ENCODE results near the gene DISC1.

Gene DISC1

GRCh38 chr1:231971397-231972110, 345.0 kb downstream of the DISC1 start:
- in situ Hi-C loops (cut with HindIII; ENCODE audit: low sequenced_read_pairs), result no loop called here

- in situ Hi-C loops (cut with HindIII; ENCODE audit: low sequenced_read_pairs), result no loop called here
These were observed 345.5 kb downstream of the DISC1 start for GRCh38 chr1:231972111-231972445.

GRCh38 chr1:231973830-231974229, 347.2 kb downstream of the DISC1 start:
- in situ Hi-C loops (cut with HindIII; ENCODE audit: low sequenced_read_pairs), result no loop called here

GRCh38 chr1:231976231-231976630, 349.6 kb downstream of the DISC1 start:
- in situ Hi-C loops (cut with HindIII; ENCODE audit: low sequenced_read_pairs), result no loop called here

- in situ Hi-C loops (cut with HindIII; ENCODE audit: low sequenced_read_pairs), result no loop called here
These were observed 355.1 kb downstream of the DISC1 start for GRCh38 chr1:231981675-231982074.

GRCh38 chr1:231982871-231983587, 356.4 kb downstream of the DISC1 start:
- in situ Hi-C loops (cut with HindIII; ENCODE audit: low sequenced_read_pairs), result no loop called here

GRCh38 chr1:231983588-231984193, 357.1 kb downstream of the DISC1 start:
- in situ Hi-C loops (cut with HindIII; ENCODE audit: low sequenced_read_pairs), result no loop called here

- in situ Hi-C loops (cut with HindIII; ENCODE audit: low sequenced_read_pairs), result no loop called here
These were observed 358.9 kb downstream of the DISC1 start for GRCh38 chr1:231985296-231986023.

GRCh38 chr1:231986631-231987336, 360.2 kb downstream of the DISC1 start:
- in situ Hi-C loops (cut with HindIII; ENCODE audit: low sequenced_read_pairs), result no loop called here

GRCh38 chr1:231990388-231990787, 363.8 kb downstream of the DISC1 start:
- in situ Hi-C loops (cut with HindIII; ENCODE audit: low sequenced_read_pairs), result no loop called here

- in situ Hi-C loops (cut with HindIII; ENCODE audit: low sequenced_read_pairs), result no loop called here
These were observed 364.6 kb downstream of the DISC1 start for GRCh38 chr1:231991231-231991630.

GRCh38 chr1:231993968-231994455, 367.4 kb downstream of the DISC1 start:
- in situ Hi-C loops (cut with HindIII; ENCODE audit: low sequenced_read_pairs), result no loop called here

- in situ Hi-C loops (cut with HindIII; ENCODE audit: low sequenced_read_pairs), result no loop called here
These were observed 372.2 kb downstream of the DISC1 start for GRCh38 chr1:231998791-231999190.

- in situ Hi-C loops (cut with HindIII; ENCODE audit: low sequenced_read_pairs), result no loop called here
These were observed 378.7 kb downstream of the DISC1 start for GRCh38 chr1:232005300-232005699.

- in situ Hi-C loops (cut with HindIII; ENCODE audit: low sequenced_read_pairs), result no loop called here
These were observed 383.2 kb downstream of the DISC1 start for GRCh38 chr1:232009741-232010140.

- in situ Hi-C loops (cut with HindIII; ENCODE audit: low sequenced_read_pairs), result no loop called here
These were observed 385.4 kb downstream of the DISC1 start for GRCh38 chr1:232011961-232012360.

- in situ Hi-C loops (cut with HindIII; ENCODE audit: low sequenced_read_pairs), result no loop called here
These were observed 386.3 kb downstream of the DISC1 start for GRCh38 chr1:232012773-232013386.

GRCh38 chr1:232014941-232015340, 388.4 kb downstream of the DISC1 start:
- in situ Hi-C loops (cut with HindIII; ENCODE audit: low sequenced_read_pairs), result no loop called here

GRCh38 chr1:232016616-232017015, 390.0 kb downstream of the DISC1 start:
- in situ Hi-C loops (cut with HindIII; ENCODE audit: low sequenced_read_pairs), result no loop called here

- in situ Hi-C loops (cut with HindIII; ENCODE audit: low sequenced_read_pairs), result no loop called here
These were observed 390.5 kb downstream of the DISC1 start for GRCh38 chr1:232017057-232017456.

Data from endothelial cell of hepatic sinusoid (primary cell).